Astrocyte (in vitro differentiated cells and primary cell): ENCODE results near the gene BRS3. TPM values are rescaled to one million over a fixed set of nuclear protein-coding genes. Genes with fewer than 3 reads are reported as not detected.

ENCODE experiments used
- DNase-seq: peaks from one replicate; pipeline ENCODE4 v3.0.0-alpha.2; 2010; ENCODE audit warnings: low read depth
- FAIRE-seq: peaks from 2 replicates; lab custom pipeline; 2011; peaks lifted over from hg19 to GRCh38; lab: Jason Lieb, UNC
- H2AFZ ChIP-seq: 2 replicates; pipeline ENCODE4 v1.6.0; 2012; ENCODE audit warnings: low read depth, low read length, inconsistent platforms
- H3K27ac ChIP-seq: 2 replicates; pipeline ENCODE4 v1.5.1; 2011; ENCODE audit warnings: low read depth, low read length, inconsistent platforms
- H3K27me3 ChIP-seq: 2 replicates; pipeline ENCODE4 v1.6.0; 2011; ENCODE audit warnings: low read length, inconsistent platforms; ENCODE audit not compliant: insufficient read depth
- H3K36me3 ChIP-seq: 2 replicates; pipeline ENCODE4 v1.5.1; 2011; ENCODE audit warnings: low read length, inconsistent platforms; ENCODE audit not compliant: insufficient read depth
- H3K4me1 ChIP-seq: 2 replicates; pipeline ENCODE4 v1.5.1; 2011; ENCODE audit warnings: low read length, inconsistent platforms; ENCODE audit not compliant: insufficient read depth
- H3K4me2 ChIP-seq: 2 replicates; pipeline ENCODE4 v1.6.0; 2012; ENCODE audit warnings: low read length, inconsistent platforms
- H3K4me3 ChIP-seq: 2 replicates; pipeline ENCODE4 v1.5.1; 2011; ENCODE audit warnings: low read depth, mild to moderate bottlenecking, low read length, inconsistent platforms; ENCODE audit not compliant: insufficient read depth
- H3K79me2 ChIP-seq: 2 replicates; pipeline ENCODE4 v1.6.0; 2012; ENCODE audit warnings: mild to moderate bottlenecking, low read length, inconsistent platforms; ENCODE audit not compliant: insufficient read depth
- H3K9ac ChIP-seq: 2 replicates; pipeline ENCODE4 v1.6.0; 2012; ENCODE audit warnings: mild to moderate bottlenecking, low read length, inconsistent platforms
- H3K9me3 ChIP-seq: 2 replicates; pipeline ENCODE4 v1.5.1; 2012; ENCODE audit warnings: low read depth, mild to moderate bottlenecking, low read length, inconsistent platforms; ENCODE audit not compliant: insufficient read depth
- H4K20me1 ChIP-seq: 2 replicates; pipeline ENCODE4 v1.6.0; 2012; ENCODE audit warnings: low read length, inconsistent platforms; ENCODE audit not compliant: insufficient read depth
- H3K27ac Mint-ChIP-seq: one replicate; pipeline ENCODE4 v1.8.0; 2021; ENCODE audit warnings: mild to moderate bottlenecking, mixed read lengths; ENCODE audit not compliant: unreplicated experiment
- H3K27me3 Mint-ChIP-seq: one replicate; pipeline ENCODE4 v1.8.0; 2021; ENCODE audit warnings: low read depth, mixed read lengths; ENCODE audit not compliant: unreplicated experiment
- H3K36me3 Mint-ChIP-seq: one replicate; pipeline ENCODE4 v1.8.0; 2021; ENCODE audit warnings: low read depth, mixed read lengths; ENCODE audit not compliant: unreplicated experiment
- H3K4me1 Mint-ChIP-seq: one replicate; pipeline ENCODE4 v1.8.0; 2021; ENCODE audit warnings: low read depth, mixed read lengths; ENCODE audit not compliant: unreplicated experiment
- H3K4me3 Mint-ChIP-seq: one replicate; pipeline ENCODE4 v1.8.0; 2021; ENCODE audit warnings: mild to moderate bottlenecking, moderate library complexity, mixed read lengths; ENCODE audit not compliant: unreplicated experiment
- H3K9me3 Mint-ChIP-seq: one replicate; pipeline ENCODE4 v1.8.0; 2021; ENCODE audit warnings: mild to moderate bottlenecking, mixed read lengths; ENCODE audit not compliant: unreplicated experiment
- EZH2 ChIP-seq: IDR thresholded peaks from 2 replicates; pipeline ENCODE4 v1.6.1; 2012; ENCODE audit warnings: mild to moderate bottlenecking, low read length, inconsistent platforms; ENCODE audit not compliant: insufficient read depth
- total RNA-seq: library from RNA; stranded (reverse); gene quantifications from 2 replicates; pipeline ENCODE4 v1.2.1, GENCODE V29; 2021
- TF ChIP-seq, protein P1 (sequence below): IDR thresholded peaks from 2 replicates; pipeline ENCODE4 v1.5.1; 2011; ENCODE audit warnings: low read depth, mild to moderate bottlenecking, inconsistent platforms, low read length, moderate library complexity; ENCODE audit not compliant: insufficient read depth

The BRS3 gene
- total RNA-seq, 1 donor from 2014 or later = not detected

DNA sequence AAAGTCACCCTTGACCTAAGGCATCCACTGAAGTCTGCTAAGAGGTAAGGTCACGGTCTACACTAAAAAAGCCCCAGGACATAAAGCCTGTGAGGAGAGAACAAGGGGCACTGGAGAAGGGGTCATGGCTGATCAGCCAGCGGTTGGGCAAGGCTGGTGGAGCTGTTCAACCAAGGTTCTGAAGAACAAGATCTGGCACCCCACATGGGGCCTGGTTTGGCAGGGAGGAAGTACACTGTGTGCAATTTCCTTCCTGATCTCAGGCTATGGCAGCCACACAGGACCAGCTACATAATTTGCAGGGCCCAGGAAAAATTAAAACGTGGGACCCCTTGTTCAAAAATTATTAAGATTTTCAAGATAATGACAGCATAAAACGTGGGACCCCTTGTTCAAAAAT is 14.1 kb upstream of the BRS3 start:
- TF ChIP-seq, protein P1, sequence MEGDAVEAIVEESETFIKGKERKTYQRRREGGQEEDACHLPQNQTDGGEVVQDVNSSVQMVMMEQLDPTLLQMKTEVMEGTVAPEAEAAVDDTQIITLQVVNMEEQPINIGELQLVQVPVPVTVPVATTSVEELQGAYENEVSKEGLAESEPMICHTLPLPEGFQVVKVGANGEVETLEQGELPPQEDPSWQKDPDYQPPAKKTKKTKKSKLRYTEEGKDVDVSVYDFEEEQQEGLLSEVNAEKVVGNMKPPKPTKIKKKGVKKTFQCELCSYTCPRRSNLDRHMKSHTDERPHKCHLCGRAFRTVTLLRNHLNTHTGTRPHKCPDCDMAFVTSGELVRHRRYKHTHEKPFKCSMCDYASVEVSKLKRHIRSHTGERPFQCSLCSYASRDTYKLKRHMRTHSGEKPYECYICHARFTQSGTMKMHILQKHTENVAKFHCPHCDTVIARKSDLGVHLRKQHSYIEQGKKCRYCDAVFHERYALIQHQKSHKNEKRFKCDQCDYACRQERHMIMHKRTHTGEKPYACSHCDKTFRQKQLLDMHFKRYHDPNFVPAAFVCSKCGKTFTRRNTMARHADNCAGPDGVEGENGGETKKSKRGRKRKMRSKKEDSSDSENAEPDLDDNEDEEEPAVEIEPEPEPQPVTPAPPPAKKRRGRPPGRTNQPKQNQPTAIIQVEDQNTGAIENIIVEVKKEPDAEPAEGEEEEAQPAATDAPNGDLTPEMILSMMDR = no peak
- Histone ChIP-seq H4K20me1 (no peaks in the 10 kb centered on the region), H3K4me2 (no peak overlapping the region), H3K4me3 (no peak overlapping the region), H3K36me3 (no peaks in the 10 kb centered on the region), H3K27ac (no peak overlapping the region), H3K27me3 (no peaks in the 10 kb centered on the region), H3K9ac (no peak overlapping the region), H3K79me2 (no peaks in the 10 kb centered on the region), H3K9me3 (no peaks in the 10 kb centered on the region), H2AFZ (no peak overlapping the region), H3K4me1 (no peaks in the 10 kb centered on the region)
- no peak for DNase-seq
- Mint-ChIP-seq H3K27me3 (peaks cover 11% of the 10 kb centered on the region), H3K4me1 (no peaks in the 10 kb centered on the region), H3K27ac (no peak overlapping the region), H3K9me3 (peaks cover 2% of the 10 kb centered on the region), H3K36me3 (no peaks in the 10 kb centered on the region), H3K4me3 (no peak overlapping the region)
- FAIRE-seq = no peak

DNA sequence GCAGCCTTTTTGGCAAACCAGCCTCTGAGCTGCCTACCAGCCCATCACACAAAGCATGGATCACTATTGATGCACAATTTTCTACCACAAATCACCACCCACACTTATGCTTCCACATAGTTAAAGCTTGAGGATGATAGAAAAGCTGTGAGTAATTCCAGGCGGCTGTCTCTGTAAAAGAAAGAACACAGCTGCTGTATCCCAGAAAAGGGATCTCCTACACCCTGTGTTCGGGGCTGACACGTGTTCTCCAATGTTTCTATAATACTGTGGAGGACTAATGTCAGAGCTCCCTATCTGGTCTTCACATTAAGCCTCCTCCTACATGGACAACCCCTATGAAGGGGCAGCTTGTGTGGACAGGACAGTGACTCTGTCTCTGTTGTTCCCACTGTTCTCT is 12.5 kb upstream of the BRS3 start:
- no peak overlapping the region for H3K27ac ChIP-seq
- H2AFZ ChIP-seq = no peak overlapping the region
- H3K27me3 ChIP-seq = no peaks in the 10 kb centered on the region
- H3K4me1 ChIP-seq = no peaks in the 10 kb centered on the region
- FAIRE-seq (peak; percentile 13), DNase-seq (no peak)
- Mint-ChIP-seq H3K27me3 (peaks cover 13% of the 10 kb centered on the region), H3K27ac (no peak overlapping the region), H3K36me3 (no peaks in the 10 kb centered on the region), H3K9me3 (peaks cover 2% of the 10 kb centered on the region), H3K4me1 (no peaks in the 10 kb centered on the region), H3K4me3 (no peak overlapping the region)
- H4K20me1 ChIP-seq = no peaks in the 10 kb centered on the region
- H3K36me3 ChIP-seq = no peaks in the 10 kb centered on the region
- no peak overlapping the region for H3K4me2 ChIP-seq
- H3K4me3 ChIP-seq = no peak overlapping the region
- H3K9me3 ChIP-seq = no peaks in the 10 kb centered on the region
- TF ChIP-seq, protein P1 = no peak
- TF ChIP-seq EZH2 = no peak
- H3K9ac ChIP-seq = no peak overlapping the region
- H3K79me2 ChIP-seq = no peaks in the 10 kb centered on the region

DNA sequence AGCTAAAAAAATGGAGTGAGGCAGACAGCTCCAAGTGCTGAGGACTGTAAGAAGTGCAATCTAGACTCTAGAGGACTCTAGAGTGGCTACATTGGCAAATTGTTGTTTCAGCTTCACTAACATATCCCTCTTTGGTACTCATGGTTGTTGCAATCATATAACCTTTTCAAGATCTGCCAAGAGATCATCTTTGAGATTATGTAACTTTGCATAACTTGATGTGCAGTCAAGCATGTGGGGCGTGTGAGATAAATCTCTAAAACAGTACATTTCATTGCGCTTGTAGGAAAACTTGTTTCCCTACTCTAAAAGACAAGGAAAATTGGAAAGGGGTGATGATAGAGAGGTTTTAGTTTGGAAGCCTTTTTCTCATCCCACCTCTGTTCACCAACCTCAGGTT is 11.2 kb upstream of the BRS3 start:
- TF ChIP-seq, protein P1 = no peak
- no peak for TF ChIP-seq EZH2
- H3K79me2 ChIP-seq = no peaks in the 10 kb centered on the region
- no peak overlapping the region for H3K27ac Mint-ChIP-seq
- no peak overlapping the region for H3K4me2 ChIP-seq
- H3K36me3 Mint-ChIP-seq = no peaks in the 10 kb centered on the region
- H3K4me1 Mint-ChIP-seq = no peaks in the 10 kb centered on the region
- DNase-seq (no peak), FAIRE-seq (no peak)
- no peak overlapping the region for H3K27ac ChIP-seq
- H2AFZ ChIP-seq = no peak overlapping the region
- H3K9me3 Mint-ChIP-seq = peaks cover 2% of the 10 kb centered on the region
- no peaks in the 10 kb centered on the region for H3K9me3 ChIP-seq
- no peaks in the 10 kb centered on the region for H3K36me3 ChIP-seq
- H3K9ac ChIP-seq = no peak overlapping the region
- H3K27me3 ChIP-seq = no peaks in the 10 kb centered on the region
- no peak overlapping the region for H3K4me3 Mint-ChIP-seq
- H4K20me1 ChIP-seq = no peaks in the 10 kb centered on the region
- no peaks in the 10 kb centered on the region for H3K4me1 ChIP-seq
- no peak overlapping the region for H3K4me3 ChIP-seq
- peaks cover 17% of the 10 kb centered on the region for H3K27me3 Mint-ChIP-seq
